Muscle layer of colon (tissue), 2 donors: ENCODE data around the gene CLPTM1L.
"Not testable (repeated sequence)": the region's sequence is repeated elsewhere in the genome, so short reads cannot be mapped to it uniquely, and the experiment has no call there.

ENCODE experiments used
- H3K27ac ChIP-seq: one replicate; pipeline ENCODE4 v1.7.0; 2013; ENCODE audit warnings: low read depth, mild to moderate bottlenecking, low read length, moderate library complexity
- H3K27me3 ChIP-seq, 2 donors: one replicate each; pipeline ENCODE4 v1.7.0; 2013; ENCODE audit warnings: low read length in 2 of 2, mild to moderate bottlenecking in 2 of 2; ENCODE audit not compliant: insufficient read depth in 2 of 2, control insufficient read depth in 1 of 2
- H3K36me3 ChIP-seq: one replicate; pipeline ENCODE4 v1.7.0; 2013; ENCODE audit warnings: mild to moderate bottlenecking, low read length; ENCODE audit not compliant: insufficient read depth
- H3K4me1 ChIP-seq: one replicate; pipeline ENCODE4 v1.7.0; 2013; ENCODE audit warnings: mild to moderate bottlenecking, low read length; ENCODE audit not compliant: insufficient read depth
- H3K4me3 ChIP-seq, 2 donors: one replicate each; pipeline ENCODE4 v1.7.0; 2013; ENCODE audit warnings: low read length in 2 of 2, low read depth in 1 of 2, mild to moderate bottlenecking in 1 of 2, moderate library complexity in 1 of 2
- H3K9ac ChIP-seq: one replicate; pipeline ENCODE4 v1.7.0; 2013; ENCODE audit warnings: low read length
- H3K9me3 ChIP-seq: one replicate; pipeline ENCODE4 v1.7.0; 2013; ENCODE audit warnings: mild to moderate bottlenecking, low read length
- donor health status: abdominal sarcoma.
- donor health status: Adenocarcinoma of cecum.

CLPTM1L gene

DNA sequence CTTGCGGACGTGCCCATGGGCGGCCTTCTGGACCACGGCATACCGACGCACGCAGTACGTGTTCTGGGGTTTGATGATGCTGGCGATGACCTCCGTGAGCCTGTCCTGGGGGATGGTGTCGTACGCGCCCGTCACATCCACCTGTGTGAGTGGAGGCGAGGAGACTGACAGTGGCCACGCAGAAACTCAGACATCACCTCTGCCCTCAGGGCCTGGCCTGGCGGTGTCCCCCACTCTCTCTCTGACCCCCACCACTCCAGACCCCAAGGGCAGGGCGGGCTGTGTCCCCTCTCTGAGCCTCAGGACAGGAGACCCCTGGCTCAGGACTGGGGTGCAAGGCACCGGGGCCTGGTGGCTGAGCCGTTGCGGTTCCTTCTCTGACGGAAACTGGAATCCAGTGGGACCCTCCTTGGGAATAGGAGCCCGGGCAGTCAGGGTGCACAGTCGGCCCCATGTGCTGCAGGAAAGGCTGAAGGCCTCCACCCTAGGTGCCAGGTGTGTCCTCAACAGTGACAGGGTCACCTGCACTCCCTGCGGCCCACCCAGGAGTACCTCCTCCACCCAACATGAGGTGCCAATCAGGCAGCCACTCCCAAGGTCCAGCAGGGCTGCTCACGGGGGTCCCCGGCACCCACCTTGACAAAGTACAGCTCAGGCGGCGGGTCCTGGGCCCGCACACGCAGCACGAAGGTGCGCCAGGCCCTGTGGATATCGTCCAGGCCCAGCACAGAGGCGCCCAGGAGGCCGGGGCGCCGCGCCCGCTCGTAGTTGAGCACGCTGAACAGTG, 66.0 kb downstream of the CLPTM1L start:
- Histone ChIP-seq H3K4me1 (no peaks in the 10 kb centered on the region), H3K27ac (no peak overlapping the region)

DNA sequence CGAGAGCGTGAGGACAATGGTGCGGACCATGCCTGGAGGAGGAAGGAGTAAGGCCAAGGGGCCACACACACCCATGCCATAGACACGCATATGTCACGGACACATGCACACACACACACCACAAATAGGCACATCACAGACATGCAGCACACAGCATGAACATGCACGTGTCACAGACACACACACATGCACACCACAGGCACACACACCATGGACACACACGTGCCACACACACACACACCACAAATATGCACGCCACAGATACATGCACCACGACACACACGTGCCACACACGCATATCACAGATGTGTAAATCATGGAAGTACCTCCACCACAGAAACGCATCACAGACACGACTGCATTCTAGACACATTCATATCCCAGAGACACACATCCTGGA, 66.7 kb downstream of the CLPTM1L start:
- H3K36me3 ChIP-seq, result no peaks in the 10 kb centered on the region
- no peaks in the 10 kb centered on the region for H3K9me3 ChIP-seq
- no peaks in the 10 kb centered on the region for H3K4me1 ChIP-seq
- no peak overlapping the region for H3K4me3 ChIP-seq
- no peaks in the 10 kb centered on the region for H3K27me3 ChIP-seq
- H3K9ac ChIP-seq, result no peak overlapping the region
- no peak overlapping the region for H3K27ac ChIP-seq

More for the DNA sequence above, 66.0 kb downstream of the CLPTM1L start:
- H3K36me3 ChIP-seq, result no peaks in the 10 kb centered on the region
- H3K9me3 ChIP-seq, result no peaks in the 10 kb centered on the region
- H3K27me3 ChIP-seq, result no peaks in the 10 kb centered on the region
- H3K9ac ChIP-seq, result no peak overlapping the region
- H3K4me3 ChIP-seq, result no peak overlapping the region

DNA sequence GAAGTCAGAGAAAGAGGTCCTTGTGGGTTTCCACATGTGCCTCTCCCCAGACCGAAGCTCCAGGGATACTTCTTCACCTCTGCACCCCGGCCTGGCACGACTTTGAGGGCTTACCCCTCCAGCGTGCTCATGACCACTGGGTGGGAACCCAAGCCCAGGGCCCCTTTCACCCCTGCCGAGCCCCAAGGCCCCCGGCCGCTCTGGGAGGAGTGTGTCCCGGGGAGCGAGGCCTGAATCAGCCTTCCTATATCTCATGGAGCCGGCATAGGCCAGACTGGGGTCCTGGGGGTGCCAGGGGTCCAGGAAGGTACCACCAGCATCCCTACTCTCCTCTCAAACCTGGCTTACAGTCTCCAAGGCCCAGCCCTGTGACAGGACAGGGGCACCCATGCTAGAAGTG, 67.1 kb downstream of the CLPTM1L start:
- no peaks in the 10 kb centered on the region for H3K27me3 ChIP-seq
- H3K4me3 ChIP-seq, result no peak overlapping the region
- H3K9ac ChIP-seq, result no peak overlapping the region
- H3K27ac ChIP-seq, result no peak overlapping the region
- H3K4me1 ChIP-seq, result no peaks in the 10 kb centered on the region
- no peaks in the 10 kb centered on the region for H3K36me3 ChIP-seq
- H3K9me3 ChIP-seq, result no peaks in the 10 kb centered on the region

DNA sequence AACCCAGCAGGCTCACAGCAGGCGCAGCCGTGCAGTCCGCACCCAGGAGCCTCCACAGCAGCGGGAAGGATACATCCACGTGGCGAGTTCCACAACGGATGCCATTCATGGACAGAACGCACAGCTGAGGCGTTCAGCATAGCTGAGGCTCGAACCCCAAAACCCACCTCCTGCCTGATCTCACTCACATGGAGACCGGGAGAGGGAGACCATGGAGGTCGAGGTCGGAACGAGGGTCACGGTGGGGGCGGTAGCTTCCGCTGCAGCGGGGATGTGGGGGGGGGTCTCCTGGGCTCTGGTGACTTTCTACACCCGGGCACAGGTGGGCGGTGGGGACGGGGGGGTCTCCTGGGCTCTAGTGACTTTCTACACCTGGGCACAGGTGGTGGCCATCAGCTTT, 67.6 kb downstream of the CLPTM1L start:
- H3K9ac ChIP-seq, result no peak overlapping the region
- H3K27ac ChIP-seq, result no peak overlapping the region
- H3K4me3 ChIP-seq, result no peak overlapping the region
- no peaks in the 10 kb centered on the region for H3K4me1 ChIP-seq
- no peaks in the 10 kb centered on the region for H3K27me3 ChIP-seq
- H3K36me3 ChIP-seq, result no peaks in the 10 kb centered on the region
- no peaks in the 10 kb centered on the region for H3K9me3 ChIP-seq

DNA sequence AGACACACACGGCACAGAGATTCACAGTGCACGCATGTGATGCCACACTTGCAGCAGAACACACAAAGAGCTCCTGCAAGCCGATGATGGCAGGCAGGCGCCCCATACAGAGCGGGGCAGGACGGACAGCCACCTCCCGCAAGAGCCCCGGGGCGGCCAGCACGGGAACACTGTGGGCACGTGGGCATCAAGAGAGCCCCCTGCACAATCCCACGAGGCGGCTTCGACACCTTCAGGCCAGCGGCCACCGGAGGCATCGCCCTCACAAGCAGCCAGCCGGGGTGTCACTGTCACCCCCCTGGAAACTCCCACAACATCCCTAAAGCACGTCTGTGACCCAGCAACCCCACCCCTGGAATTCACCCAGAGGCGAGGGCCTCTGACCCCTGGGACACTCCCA, 68.0 kb downstream of the CLPTM1L start:
- Histone ChIP-seq H3K4me3 (no peak overlapping the region), H3K27ac (no peak overlapping the region), H3K9ac (no peak overlapping the region), H3K36me3 (no peaks in the 10 kb centered on the region), H3K27me3 (no peaks in the 10 kb centered on the region), H3K9me3 (no peaks in the 10 kb centered on the region), H3K4me1 (no peaks in the 10 kb centered on the region)

DNA sequence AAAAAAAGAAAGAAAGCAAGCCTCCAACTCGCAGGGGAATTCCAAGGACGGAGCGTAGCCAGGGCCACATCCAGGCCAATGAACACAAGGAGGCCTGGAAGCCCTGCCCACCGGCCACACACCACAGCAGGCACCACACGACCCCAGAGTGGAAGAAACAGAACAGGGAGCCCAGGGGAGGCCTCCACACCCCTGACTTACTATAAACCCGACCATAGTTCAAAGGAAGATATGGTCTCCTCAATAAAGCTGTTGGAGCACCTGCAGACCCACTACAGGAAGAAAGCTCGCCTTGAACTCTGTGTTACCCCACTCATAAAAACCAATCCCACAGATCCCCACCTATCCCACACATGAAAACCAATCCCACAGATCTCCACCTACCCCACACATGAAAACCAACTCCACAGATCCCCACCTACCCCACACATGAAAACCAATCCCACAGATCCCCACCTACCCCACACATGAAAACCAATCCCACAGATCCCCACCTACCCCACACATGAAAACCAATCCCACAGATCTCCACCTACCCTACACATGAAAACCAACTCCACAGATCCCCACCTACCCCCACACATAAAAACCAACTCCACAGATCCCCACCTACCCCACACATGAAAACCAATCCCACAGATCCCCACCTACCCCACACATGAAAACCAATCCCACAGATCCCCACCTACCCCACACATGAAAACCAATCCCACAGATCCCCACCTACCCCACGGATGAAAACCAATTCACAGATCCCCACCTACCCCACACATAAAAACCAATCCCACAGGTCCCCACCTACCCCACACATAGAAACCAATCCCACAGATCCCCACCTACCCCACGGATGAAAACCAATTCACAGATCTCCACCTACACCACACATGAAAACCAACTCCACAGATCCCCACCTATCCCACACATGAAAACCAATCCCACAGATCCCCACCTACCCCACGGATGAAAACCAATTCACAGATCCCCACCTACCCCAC, 69.2 kb downstream of the CLPTM1L start:
- not testable (repeated sequence) for H3K27ac ChIP-seq, H3K36me3 ChIP-seq, H3K27me3 ChIP-seq, H3K9me3 ChIP-seq, H3K9ac ChIP-seq, H3K4me3 ChIP-seq, H3K4me1 ChIP-seq

DNA sequence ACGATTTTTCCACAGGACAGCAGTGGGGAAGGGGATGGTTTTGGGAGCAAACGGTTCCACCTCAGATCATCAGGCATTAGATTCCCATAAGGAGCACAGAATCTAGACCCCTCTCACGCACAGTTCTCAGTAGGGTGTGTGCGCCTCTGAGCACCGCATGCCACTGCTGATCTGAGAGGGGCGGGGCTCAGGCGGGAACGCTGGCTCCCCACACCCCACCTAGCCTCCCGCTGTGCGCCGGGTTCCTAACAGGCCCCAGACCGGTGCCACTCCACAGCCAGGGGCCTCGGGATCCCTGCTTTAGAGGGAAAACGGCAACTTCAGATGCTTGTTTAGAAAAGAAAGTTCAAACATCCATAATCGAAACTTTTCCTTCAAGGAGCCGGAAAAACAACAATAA, 70.4 kb downstream of the CLPTM1L start:
- H3K9ac ChIP-seq, result no peak overlapping the region
- no peaks in the 10 kb centered on the region for H3K36me3 ChIP-seq
- no peaks in the 10 kb centered on the region for H3K4me1 ChIP-seq
- no peak overlapping the region for H3K4me3 ChIP-seq
- H3K27me3 ChIP-seq, result no peaks in the 10 kb centered on the region
- no peaks in the 10 kb centered on the region for H3K9me3 ChIP-seq
- H3K27ac ChIP-seq, result no peak overlapping the region

DNA sequence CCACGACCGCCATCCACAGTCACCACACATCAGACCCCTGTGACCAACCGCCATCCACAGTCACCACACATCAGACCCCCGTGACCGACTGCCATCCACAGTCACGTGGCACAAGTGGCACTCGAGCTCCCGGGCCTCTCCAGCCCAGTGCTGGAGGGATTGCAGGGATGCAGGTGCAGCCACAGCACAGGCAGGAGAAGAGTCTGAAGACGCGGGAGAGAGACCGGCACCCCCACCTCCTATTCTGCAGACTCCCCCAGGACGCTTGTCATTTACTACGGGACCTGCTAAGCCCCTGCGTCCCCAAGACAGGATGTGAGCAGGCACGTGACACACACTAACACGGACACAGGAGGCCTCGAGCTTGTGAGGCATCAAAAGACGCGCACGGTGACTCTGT, 71.2 kb downstream of the CLPTM1L start:
- no peaks in the 10 kb centered on the region for H3K27me3 ChIP-seq
- H3K36me3 ChIP-seq, result no peaks in the 10 kb centered on the region
- no peak overlapping the region for H3K9ac ChIP-seq
- H3K27ac ChIP-seq, result no peak overlapping the region
- no peak overlapping the region for H3K4me3 ChIP-seq
- H3K4me1 ChIP-seq, result no peaks in the 10 kb centered on the region
- H3K9me3 ChIP-seq, result no peaks in the 10 kb centered on the region

DNA sequence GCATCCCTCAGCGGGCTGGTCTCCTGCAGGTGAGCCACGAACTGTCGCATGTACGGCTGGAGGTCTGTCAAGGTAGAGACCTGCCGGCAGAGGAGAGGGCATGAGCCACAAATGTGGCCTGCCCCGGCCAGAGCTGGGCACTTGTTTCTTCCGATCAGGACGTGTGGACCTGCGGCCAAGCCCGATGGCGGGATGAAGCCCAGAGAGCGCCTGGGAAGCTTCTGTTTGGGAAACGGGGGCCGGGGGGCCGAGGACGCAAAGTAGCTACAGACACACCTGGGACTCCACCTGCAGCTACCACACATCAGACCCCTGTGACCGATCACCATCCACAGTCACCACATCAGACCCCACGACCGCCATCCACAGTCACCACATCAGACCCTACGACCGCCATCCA, 72.7 kb downstream of the CLPTM1L start:
- Histone ChIP-seq H3K27ac (no peak overlapping the region), H3K4me1 (no peaks in the 10 kb centered on the region), H3K9me3 (no peaks in the 10 kb centered on the region), H3K9ac (no peak overlapping the region), H3K36me3 (no peaks in the 10 kb centered on the region), H3K4me3 (no peak overlapping the region), H3K27me3 (no peaks in the 10 kb centered on the region)

DNA sequence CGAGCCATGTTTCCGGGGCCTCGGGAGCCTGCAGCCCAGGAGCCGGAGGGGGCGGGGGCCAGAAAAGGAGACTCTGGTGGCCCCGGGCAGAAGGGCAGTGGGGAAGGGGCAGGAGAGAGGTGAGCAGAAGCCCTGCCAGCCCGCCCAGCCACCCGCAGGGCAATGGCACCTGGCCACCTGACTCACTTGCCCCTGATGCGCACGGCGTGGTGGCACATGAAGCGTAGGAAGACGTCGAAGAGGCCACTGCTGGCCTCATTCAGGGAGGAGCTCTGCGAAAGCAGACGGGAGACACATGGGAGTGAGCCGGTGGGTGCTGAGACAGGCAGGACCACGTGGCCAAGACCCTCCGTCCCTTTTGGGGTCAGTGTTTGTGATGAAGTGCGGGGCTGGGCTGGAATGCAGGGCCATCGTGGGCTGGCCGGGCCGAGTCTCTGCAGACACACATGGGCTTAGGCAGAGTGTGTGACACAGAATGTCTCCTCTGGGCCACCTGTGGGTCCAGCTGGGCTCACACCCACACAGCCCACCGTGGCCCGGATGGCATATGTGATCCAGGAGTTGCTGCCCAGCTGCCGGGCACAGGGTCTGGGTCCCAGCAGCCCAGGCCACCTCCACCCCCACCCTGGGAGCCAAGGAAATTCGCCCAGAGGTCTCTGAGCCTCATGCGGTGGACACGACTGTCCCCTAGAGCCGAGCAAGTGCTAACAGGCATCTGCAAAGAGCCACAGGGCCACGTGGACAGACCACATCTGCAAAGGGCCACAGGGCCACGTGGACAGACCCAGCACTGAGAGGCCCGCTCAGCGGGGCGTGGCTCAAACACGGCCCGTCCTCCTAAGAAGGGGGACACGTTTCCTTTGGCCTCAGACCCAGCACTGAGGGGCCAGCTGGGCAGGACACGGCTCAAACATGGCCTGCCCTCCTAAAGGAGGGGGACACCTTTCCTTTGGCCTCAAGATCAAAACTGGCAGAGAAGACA, 73.7 kb downstream of the CLPTM1L start:
- H3K4me3 ChIP-seq, result no peak overlapping the region
- no peaks in the 10 kb centered on the region for H3K9me3 ChIP-seq
- H3K4me1 ChIP-seq, result no peaks in the 10 kb centered on the region
- H3K27ac ChIP-seq, result no peak overlapping the region
- H3K36me3 ChIP-seq, result no peaks in the 10 kb centered on the region
- no peaks in the 10 kb centered on the region for H3K27me3 ChIP-seq
- H3K9ac ChIP-seq, result no peak overlapping the region

DNA sequence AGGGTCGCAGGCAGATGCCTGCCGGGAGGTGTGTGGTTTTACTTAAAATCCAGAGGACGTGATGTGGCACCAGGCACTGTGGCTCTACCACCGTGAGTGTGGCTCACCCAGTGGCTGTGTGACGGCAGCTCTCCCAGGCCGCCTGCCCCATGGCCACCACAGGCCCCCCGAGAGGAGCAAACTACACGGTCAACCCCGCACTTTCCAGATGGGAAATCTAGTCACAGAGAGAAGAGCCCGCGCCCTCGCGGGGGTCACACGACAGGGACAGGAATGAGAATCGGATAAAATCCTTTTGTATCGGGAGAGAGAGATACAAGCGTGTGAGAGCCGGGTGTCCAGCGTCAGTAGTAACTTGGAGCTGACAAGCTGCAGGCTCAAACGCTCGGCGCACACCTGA, 74.5 kb downstream of the CLPTM1L start:
- no peak overlapping the region for H3K4me3 ChIP-seq
- no peaks in the 10 kb centered on the region for H3K4me1 ChIP-seq
- H3K36me3 ChIP-seq, result no peaks in the 10 kb centered on the region
- no peaks in the 10 kb centered on the region for H3K27me3 ChIP-seq
- no peaks in the 10 kb centered on the region for H3K9me3 ChIP-seq
- no peak overlapping the region for H3K9ac ChIP-seq
- H3K27ac ChIP-seq, result no peak overlapping the region
